Measurements from ENCODE around the gene AREL1.

AREL1 gene

DNA sequence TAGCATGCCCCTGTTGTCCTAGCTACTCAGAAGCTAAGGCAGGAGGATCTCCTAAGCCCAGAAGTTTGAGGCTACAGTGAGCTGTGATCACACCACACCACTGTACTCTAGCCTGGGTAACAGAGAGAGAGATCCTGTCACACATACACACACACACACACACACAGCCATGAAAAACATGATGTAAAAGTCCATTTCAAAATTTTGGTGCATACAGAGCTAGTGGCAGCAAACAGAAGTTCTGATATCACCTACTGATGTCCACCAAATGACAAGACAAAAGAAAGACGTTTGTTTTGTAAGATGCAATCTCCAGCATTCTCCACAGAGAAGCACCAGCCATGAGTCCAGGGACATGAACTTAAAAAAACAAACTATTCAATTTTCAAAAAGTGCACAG is 15.9 kb downstream of the AREL1 start:
- DNase-seq: no peak

DNA sequence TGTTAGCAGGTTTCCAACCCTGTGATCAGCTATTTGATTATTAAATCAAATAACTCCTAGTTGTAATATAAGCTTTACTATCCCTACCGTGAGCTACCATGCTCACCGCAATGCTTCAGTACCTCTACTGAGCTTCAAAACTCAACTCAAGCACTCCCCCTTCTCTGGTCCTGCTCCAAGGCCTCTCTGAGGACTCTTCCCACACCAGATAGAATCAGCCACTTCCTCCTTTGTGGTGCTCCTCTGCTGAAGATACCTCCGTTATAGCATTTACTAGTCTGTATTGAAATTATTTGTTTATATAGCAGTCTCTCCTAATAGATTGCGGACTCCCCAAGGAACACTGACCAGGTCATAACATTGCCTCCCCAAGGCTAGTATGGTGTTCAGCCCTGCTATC is 17.5 kb downstream of the AREL1 start:
- no peak for DNase-seq

DNA sequence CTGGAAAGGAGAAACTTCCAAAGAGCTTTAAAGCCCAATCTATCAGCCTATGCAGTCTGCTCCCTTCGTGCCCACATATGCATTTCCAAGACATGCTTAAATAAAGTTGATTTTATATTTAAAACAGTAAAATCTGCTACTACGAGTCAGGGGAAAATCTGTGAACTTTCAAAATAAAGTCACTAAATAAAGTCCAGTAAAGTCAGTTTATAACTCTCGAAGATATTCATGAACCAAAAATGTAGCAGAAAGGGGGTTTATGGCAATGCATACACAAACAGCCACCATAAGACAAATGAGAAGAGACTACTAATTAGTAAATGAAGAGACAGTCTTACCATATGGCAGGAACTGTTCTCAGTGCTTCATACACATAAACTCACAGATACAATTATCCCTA is 19.7 kb downstream of the AREL1 start:
- DNase-seq: no peak

DNA sequence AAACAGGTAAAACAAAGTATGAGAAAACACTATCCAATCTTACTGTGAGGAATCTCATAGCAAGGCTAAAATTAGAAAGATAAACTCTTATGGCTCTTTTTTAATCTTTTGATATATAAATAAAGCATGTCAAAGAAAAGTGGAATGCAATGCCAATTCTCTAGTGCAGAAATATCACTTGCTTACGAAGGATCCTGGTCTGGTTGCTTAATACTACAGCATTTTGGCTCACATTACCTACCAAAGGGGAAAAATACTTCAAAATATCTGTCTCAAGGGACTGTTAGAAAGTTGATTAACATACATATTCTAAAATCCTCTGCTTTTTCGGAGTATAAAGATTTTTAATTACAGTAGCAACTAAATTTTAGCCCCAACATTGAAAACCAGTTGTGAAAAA is 21.4 kb downstream of the AREL1 start:
- DNase-seq: no peak

DNA sequence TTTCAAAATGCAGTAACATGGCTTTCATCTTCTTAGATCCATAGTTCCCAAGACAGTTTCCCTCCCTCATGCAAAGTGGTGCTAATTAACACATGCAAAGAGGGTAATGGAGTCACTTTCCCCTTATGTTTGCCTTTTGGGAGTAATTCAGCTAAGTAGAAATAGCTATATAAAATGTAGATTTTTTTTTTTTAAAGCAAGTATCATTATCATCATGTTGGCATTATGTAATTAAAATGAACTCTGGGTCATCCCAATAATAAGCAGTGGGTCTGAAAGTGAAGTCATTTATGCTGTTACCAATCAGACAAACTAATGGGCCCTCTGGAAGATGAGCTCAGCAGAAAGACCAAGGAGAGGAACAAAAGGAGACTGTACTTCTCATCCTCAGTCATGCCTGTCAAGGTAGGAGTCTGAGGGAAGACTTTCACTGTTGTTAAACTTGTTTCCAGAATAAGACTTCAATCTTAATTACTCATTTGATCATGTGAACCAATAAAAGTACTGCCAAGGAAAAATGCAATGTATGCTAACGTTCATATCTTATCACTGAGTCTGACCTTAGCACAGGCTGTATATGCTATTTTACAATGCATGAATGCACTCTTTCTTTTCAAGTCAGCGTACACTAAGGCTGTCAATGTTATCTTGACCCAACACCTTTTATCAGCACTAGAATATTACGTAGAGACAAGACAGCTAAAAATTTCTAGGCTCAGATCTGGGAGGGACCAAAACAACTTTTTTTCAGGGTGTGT is 26.8 kb downstream of the AREL1 start:
- DNase-seq: no peak

DNA sequence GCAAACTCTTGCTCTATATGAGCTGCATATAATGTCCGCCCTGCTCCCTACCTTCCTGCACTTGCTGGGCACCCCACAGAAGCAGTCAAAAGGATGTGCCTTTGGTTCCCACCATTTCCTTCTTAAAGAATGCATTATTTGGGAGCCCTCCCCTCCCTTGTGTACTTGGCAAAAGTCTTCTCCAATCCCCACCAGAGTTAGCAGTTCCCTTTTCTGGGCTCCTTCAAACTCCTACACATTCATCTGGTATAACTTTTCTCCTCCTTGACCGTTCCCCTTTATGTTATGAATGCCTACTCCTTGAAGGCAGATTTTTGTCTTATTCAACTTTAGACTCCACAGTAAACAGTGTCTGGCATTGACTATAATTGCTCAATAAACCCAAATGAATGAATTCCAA is 27.8 kb downstream of the AREL1 start:
- no peak for DNase-seq

DNA sequence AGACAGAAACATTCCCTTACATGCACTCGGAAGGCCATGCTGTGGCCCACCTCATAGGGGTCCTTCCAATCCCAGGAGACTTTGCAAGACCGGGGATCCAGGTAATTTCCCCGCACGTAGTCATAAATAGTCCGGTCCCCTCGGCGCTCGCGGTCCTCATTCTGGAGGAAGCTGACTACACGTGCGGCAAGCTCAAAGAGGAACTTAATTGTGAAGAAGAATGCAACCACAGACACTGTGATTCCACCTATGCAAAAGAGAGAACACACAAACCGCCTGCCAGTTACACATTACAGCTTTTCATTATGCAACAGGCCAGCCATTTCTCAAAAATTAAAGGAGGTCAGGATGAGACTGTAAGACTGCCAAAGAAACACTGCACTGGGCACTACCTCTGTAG is 28.4 kb downstream of the AREL1 start:
- DNase-seq: no peak

DNA sequence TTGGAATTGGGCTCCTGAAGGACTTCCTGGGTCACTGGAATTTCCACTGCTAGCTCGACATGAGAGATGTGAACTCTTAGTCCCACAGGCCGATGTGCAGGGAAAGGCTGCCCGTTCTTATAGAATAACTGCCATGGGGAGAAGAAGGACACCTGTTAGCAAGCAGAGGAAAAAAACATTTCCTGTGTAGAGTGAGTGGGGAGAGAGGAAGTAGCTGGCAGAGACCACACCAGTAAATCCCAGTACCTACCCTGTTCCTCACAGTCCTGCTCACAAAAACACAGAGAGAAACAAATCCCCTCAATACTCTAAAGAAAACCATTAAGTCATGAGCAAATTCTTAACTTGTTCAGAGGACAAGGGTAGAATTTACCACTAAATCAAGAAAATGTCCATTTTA is 29.5 kb downstream of the AREL1 start:
- DNase-seq: no peak

DNA sequence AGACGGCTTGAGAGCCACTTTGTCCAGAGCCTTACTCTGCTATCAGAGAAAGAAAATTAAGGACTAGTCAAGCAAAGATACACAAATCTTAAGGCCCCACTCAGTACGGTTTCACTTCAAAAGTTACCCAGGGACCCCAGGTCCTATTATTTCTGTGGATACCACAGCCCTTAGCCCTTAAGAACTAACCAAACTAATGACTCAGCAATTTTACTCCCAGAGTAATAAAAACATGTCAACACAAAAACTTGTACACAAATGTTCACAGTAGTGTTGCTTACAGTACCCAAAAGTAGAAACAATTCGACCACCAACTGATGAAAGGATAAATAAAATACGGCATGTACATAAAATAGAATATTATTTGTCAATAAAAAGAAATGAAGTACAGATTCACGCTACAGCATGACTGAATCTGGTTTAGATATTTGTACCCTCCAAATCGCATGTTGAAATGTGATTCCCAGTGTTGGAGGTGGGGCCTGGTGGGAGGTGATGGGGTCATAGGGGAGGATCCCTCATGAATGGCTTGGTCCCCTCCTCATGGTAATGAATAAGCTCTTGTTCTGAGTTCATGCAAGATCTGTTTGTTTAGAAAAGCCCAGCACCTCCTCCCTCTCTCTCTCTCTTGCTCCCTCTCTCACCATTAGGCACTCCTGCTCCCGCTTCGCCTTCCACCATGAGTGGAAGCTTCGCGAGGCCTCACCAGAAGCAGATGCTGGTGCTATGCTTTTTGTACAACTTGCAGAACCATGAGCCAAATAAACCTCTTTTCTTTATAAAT is 30.5 kb downstream of the AREL1 start:
- no peak for DNase-seq

DNA sequence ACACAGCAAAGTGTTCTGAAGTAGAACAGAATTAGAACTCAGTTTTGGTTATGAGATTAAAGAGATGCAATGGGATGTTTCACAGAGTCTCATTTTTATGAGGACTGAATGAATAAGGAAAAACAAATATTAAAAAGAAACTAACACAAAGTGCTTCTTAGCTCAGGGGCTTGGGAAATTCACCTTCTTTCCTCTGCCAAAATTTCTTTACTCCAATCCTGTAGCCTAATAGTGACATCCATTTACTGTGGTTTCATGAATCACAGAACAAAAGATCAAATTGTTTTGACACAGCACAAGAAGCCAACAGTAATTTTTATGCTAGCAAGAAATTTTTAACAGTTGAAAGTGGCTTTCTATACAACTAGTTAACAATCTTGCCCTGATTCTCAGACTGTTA is 37.7 kb downstream of the AREL1 start:
- no peak for DNase-seq

DNA sequence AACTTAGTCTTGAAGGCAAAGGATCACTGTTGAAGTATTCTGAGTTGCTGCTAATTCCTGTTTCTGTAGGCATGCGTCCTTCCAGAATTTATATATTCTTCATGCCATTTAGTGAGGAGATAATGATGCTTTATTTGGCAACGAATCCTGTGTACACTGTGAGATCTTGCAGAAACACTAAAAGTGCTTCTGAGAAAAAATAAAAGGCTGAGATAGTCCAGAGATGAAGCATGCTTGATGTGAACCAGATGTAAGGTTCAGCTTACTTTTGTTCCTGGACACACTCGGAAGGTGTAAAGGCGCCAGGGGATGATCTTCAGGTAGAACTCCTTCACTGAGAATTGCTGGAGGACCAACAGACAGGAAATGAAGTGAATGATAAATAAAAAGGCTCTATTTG is 39.1 kb downstream of the AREL1 start:
- DNase-seq: no peak

DNA sequence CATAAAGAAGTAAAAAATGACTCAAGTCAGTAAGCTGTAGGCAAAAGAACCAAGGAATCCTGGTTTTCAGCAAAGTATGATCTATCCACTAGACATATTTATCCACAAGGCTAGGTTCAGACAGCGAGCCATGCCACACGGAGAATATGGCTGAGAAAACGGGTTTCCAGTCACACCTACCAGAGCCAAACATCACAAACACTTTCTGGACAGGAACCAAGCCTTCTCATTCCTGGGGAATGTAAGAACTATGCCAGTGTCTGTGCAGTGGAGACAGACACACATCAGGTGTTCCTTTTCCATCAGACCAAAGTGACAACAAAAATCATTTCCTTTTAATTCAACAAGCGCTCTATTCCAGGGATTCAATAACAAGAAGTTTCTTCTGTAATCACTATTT is 41.1 kb downstream of the AREL1 start:
- no peak for DNase-seq

DNA sequence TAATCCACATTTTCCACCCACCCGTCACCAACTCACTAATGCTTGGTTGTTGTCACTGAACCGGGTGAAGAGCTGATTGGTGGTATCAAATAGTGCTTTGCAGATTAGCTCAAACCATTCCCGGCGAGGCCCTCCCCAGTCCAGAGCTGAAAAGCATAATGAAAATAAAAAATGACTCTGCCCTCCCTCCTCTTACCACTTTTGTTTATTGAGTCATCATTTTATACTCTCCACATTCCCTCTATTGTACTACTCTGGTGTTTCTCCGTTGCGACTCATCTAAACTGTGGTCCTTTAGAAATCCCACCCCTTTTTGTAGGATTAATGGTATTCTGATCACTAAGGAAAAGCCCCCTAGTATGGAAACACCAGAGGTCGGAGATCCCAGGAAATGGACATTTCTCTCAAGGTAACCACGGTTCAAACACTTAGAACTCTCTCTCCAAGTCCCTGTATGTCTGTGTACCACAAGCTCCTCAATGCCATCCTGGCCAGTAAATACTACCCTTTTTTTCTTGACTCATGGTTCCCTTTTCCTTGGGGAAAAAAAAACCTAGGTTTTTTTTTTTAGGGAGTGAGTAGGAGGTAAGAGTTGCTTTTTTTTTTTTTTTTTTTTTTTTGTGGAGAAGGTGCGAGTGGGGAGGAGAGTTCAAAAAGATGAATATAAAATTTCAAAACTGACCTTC is 42.0 kb downstream of the AREL1 start:
- no peak for DNase-seq

DNA sequence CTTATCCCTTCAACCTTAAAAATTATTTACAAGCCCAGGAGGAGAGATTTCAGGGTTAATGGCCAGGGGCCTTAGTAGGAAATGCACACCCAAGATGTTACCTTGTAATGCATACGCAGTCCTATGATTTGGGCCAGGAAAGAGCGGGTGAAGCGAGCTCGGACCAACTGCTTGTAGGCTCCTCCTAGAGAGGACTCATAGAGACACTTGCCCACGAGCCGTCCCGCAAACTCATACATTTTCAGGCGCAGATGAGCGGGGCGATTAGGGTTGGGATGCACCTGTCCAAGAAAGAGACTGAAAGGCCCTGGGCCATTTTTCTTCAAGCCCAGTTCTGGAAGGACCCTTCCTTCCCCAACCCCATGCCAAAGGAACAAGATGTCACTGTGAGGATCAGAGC is 43.0 kb downstream of the AREL1 start:
- DNase-seq: no peak

DNA sequence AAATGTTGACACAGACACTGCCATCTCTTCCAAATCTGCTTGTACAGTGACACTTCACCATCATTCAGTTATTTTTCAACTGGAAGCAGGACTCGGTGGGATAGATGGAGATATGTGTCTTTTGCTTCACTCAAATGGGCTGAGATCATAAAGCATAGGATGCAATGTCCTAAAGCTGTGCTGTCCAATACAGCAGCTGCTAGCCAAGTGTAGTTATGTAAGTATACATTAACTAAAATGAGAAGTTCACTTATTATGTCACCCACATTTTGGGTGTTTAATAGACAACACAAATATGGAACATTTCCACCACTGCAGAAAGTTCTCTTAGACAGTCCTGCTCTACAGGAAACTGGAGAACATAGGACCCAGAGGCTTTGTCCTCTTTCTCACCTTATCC is 43.6 kb downstream of the AREL1 start:
- DNase-seq: no peak

DNA sequence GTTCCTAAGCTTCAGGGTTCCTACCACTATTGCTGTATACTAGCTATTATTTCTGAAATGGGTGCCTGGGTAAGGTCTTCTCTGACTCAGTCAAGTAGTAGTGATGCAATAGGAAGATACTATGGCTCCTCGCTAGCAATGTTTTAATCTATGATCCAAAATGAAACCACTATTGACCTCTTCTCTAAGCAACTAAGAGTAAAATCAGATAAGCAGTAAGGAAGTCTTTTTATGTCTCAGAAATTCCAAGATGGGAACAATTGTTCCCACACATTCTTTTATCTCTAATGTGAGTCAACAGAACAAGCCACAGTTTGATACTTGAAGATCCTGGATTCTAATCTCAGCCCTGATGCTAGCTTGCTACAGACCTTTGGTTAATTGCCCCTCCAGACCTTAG is 45.1 kb downstream of the AREL1 start:
- DNase-seq: no peak

DNA sequence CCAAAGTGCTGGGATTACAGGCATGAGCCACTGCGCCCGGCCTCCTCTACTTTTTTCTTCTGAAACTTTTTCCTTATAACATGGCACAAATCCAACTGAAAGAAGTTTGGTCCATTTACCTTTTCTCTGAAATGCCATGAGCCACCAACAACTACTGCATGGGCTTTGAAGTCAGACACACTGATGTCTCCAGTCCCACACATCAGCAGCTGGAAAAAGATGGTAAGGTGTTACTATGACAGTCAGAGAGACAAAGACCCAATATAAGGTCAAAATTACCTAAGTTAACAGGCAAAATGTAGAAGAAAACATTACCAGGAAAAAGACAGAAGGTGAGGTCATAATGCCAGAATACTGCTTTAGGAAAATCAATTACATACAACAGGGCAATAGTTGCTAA is 48.2 kb downstream of the AREL1 start:
- no peak for DNase-seq

DNA sequence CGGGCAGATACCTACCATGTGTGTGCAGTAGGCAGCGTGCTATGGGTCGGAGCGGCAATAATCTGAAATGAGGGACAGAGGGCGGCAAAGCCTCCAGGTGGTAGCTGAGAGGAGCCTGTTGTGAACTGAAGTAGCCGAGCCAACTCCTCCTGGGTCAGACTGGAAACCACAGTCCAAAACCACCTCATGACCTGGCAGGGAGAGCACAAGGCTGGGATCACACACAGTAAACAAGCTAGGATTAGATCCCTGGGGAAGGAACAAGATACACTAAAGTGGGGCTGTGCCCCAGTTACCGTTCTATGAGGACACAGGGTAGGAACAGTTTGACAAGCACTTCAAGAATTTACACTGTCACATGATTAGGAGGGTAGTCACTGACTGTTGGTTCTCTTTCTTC is 49.0 kb downstream of the AREL1 start:
- DNase-seq: no peak

DNA sequence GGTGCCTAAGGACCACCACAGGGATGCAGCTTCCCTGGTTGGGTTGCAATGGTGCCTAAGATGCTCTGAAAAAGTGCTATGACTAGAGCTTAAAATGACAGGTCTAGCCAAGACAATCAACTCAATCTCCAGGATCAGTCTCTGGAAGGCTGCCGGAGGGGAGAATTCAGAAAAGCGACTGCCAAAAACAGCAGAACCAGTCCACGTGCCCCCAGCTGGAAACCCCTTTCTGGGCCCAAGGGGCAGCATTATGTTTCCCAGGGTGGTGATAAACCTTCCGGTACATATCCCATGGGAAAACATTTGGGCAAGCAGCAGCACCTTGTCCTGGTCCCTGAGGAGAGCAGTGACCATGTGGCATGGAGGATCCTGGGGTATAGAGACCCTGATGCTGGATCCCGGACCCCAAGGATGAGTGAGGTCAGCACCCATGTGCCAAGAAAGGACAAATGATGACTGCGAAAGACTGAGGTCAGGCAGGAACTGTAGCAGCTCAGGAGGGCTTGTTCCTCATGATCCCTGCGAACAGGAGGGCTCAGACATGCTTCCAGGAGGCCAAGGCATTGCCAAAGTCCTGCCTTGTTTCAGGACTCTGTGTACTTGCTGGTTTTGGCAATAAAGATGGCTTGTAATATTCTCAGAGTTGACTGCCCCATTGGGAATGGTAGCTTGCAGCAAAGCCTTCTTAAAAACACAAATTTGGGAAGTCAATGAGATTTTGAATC is 51.0 kb downstream of the AREL1 start:
- no peak for DNase-seq

DNA sequence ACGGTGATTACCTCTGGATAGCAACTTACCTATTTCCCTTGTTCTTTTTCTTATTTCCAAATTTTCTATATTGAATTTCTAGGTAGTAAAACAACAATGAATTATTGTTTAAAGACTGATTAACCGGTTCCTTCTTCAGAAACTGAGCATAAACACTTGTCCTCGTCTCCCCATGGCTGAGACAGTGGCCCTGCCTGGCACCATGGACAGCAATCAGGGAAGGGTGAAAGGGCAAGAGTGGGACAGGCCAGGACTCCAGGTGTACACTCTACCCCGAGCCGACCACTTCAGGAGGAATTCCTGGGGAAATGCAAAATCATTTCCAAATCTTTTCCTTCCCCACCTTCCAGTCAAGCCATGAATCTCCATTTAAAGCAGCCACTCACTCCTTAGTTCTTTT is 52.0 kb downstream of the AREL1 start:
- DNase-seq: no peak

DNA sequence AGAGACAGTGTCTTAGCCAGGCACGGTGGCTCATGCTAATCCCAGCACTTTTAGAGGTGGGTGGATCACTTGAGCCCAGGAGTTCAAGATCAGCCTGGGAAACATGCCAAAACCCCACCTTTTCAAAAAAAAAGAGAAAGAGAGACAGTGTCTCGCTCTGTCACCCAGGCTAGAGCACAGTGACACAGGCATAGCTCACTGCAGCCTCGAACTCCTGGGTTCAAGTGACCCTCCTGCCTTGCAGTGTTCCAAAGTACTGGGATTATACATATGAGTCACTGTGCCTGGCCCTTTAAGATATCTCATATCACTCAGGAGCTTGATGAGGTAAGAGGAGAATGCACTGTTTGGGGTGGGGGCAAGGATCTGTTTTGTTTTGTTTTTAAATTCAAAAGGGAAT is 52.7 kb downstream of the AREL1 start:
- no peak for DNase-seq

DNA sequence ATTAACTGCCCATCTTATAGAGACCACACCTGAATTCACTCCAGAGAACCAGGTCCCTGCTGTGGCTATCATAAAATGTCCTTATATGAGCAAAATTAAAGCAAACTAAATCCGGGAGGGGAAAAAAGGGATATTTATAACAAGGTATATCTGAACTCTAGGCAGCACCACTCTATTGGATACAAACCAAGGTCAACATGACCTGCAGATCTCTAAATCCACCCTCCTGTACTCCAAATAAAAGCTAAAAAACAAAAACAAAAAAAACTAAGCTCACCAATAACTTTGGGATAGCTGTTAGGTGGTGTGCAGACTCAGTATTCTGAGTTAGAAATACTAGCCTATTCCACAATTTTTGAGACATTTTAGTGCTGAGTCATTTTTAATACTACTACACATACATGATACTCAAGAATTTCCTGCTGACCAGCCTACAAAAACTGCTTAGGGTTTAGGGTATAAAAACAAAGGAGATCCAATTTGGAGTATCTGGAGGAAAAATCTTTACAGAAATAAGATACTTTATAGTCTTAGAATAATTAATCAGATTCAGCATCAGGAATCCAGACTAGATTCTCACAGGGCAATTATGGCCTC is 54.2 kb downstream of the AREL1 start:
- no peak for DNase-seq

DNA sequence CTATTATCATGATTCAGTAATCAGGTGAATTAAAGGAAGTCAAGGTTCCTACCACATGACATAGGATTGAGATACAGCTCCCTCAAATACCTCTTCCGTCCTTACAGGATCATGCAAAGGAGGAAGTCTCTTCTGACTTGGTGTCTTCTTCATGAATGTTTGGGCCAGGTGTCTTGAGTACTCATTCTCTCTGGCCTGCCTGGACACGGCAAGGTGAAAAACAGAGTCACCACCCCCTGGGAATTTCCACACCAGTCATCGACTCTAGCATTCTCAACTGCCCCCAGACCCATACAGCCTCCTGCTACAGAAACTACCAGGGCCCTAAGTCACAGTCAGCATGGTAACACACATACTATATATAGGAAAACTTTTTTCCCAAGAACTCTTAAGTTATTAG is 55.9 kb downstream of the AREL1 start:
- no peak for DNase-seq

Measured in NCI-H2171 (cell line).